ENCODE results near the gene CD52. TPM values are rescaled to one million over a fixed set of nuclear protein-coding genes. Genes with fewer than 3 reads are reported as not detected.
A peak's percentile ranks its signal among the peaks of the same experiment; 100 is the strongest.

Gene CD52
- total RNA-seq, 1 donor from 2014 or later: 541 TPM

GRCh38 chr1:26314501-26314900, 3.3 kb upstream of the CD52 start:
- ATAC-seq (peak in 1 of 2 donors; percentile 28), DNase-seq (no peak)
- H3K9me3 ChIP-seq: no peaks in the 10 kb centered on the region
- no peak for TF ChIP-seq CTCF (IDR thresholded peaks at IDR 0.05)
- no peaks in the 10 kb centered on the region for H3K36me3 ChIP-seq
- intact Hi-C loops (cut with DNase I): no loop called here
- peak overlapping the region; percentile 36 for H3K27ac ChIP-seq
- H3K4me1 ChIP-seq: peaks cover 29% of the 10 kb centered on the region
- H3K27me3 ChIP-seq (ENCODE audit: low read depth): no peaks in the 10 kb centered on the region
- no peak overlapping the region for H3K4me3 ChIP-seq

GRCh38 chr1:26315874-26316850, 1.6 kb upstream of the CD52 start:
- Histone ChIP-seq H3K4me1 (peaks cover 36% of the 10 kb centered on the region), H3K9me3 (no peaks in the 10 kb centered on the region), H3K36me3 (peaks cover 8% of the 10 kb centered on the region), H3K27me3 (ENCODE audit: low read depth) (no peaks in the 10 kb centered on the region), H3K27ac (peak overlapping the region; percentile 36), H3K4me3 (no peak overlapping the region)
- intact Hi-C loops (cut with DNase I): no loop called here
- ATAC-seq: no peak
- no peak for DNase-seq
- TF ChIP-seq CTCF (IDR thresholded peaks at IDR 0.05): no peak

GRCh38 chr1:26317146-26317545, 612 bp upstream of the CD52 start:
- Histone ChIP-seq H3K9me3 (no peaks in the 10 kb centered on the region), H3K4me1 (peaks cover 41% of the 10 kb centered on the region), H3K36me3 (peaks cover 8% of the 10 kb centered on the region), H3K27ac (peak overlapping the region; percentile 71), H3K4me3 (peak overlapping the region; percentile 58), H3K27me3 (ENCODE audit: low read depth) (no peaks in the 10 kb centered on the region)
- no peak for TF ChIP-seq CTCF (IDR thresholded peaks at IDR 0.05)
- DNase-seq (no peak), ATAC-seq (no peak)
- intact Hi-C loops (cut with DNase I): no loop called here

- no peak for TF ChIP-seq CTCF (IDR thresholded peaks at IDR 0.05)
- no peaks in the 10 kb centered on the region for H3K27me3 ChIP-seq (ENCODE audit: low read depth)
- DNase-seq (peak; percentile 72), ATAC-seq (peak; percentile 40 to 59)
- H3K4me1 ChIP-seq: peaks cover 41% of the 10 kb centered on the region
- H3K36me3 ChIP-seq: peaks cover 11% of the 10 kb centered on the region
- H3K27ac ChIP-seq: peak overlapping the region; percentile 71
- peak overlapping the region; percentile 58 for H3K4me3 ChIP-seq
- intact Hi-C loops (cut with DNase I): no loop called here
- H3K9me3 ChIP-seq: no peaks in the 10 kb centered on the region
Observed at GRCh38 chr1:26318338-26319064, 743 bp downstream of the CD52 start.

- Histone ChIP-seq H3K4me3 (peak overlapping the region; percentile 9), H3K4me1 (peaks cover 20% of the 10 kb centered on the region), H3K27me3 (ENCODE audit: low read depth) (no peaks in the 10 kb centered on the region), H3K9me3 (no peaks in the 10 kb centered on the region), H3K27ac (peak overlapping the region; percentile 21), H3K36me3 (peaks cover 18% of the 10 kb centered on the region)
- DNase-seq: no peak
- no peak for TF ChIP-seq CTCF (IDR thresholded peaks at IDR 0.05)
- intact Hi-C loops (cut with DNase I): no loop called here
- peak in 1 of 2 donors; percentile 3 for ATAC-seq
Observed at GRCh38 chr1:26320896-26321295, 3.1 kb downstream of the CD52 start.
